GM13977 (cell line): Measurements from ENCODE around the gene PHF1.

Source experiments
- DNase-seq: peaks from one replicate; pipeline ENCODE4 v3.0.0; 2012; ENCODE audit warnings: low spot score
- in situ Hi-C: fragments of 300-500 bp; cut with MboI; formaldehyde crosslinking; loops from one replicate; pipeline ENCODE4 v1.12.0; 2022; ENCODE audit warnings: low sequenced_read_pairs, low pct_unique_long_range_greater_than_20kb, mixed read lengths, inconsistent platforms; ENCODE audit not compliant: unreplicated experiment
- TF ChIP-seq, protein P1 (sequence below): IDR thresholded peaks from 2 replicates; pipeline ENCODE4 v1.5.1; 2012; ENCODE audit warnings: mild to moderate bottlenecking, control low read depth; ENCODE audit not compliant: insufficient read depth; ENCODE audit errors: extremely low read depth, missing control alignments

Gene PHF1

DNA sequence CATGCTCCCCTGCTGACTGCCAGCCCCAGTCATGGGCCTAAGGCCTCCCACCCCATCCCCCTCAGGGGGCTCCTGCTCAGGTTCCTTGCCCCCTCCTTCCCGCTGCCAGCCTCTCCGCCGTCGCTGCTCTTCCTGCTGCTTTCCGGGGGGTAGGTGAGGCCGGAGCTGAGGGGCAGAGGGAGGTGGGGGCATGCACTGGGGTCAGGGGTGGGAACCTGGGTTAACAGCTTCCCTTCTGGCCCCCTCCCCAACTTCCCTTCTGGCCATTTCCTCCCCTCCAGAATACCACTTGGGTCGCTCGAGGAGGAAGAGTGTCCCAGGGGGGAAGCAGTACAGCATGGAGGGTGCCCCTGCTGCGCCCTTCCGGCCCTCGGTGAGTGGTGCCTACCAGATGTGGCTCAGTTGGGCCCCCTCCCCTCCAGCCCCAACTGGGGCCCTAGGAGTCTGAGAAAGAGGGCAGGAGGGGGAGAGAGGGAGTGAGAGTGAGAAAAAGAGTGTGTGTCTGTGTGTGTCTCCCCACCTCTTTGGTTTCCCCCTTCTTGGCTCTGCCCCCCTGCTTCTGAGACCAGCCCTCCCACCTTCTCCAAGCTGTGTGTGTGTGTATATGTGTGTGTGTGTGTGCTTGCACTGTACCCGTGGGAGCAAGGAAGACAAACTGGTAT lies 21.2 kb downstream of the PHF1 start:
- in situ Hi-C loops, result no loop called here
- peak; percentile 58 for DNase-seq
- TF ChIP-seq, protein P1, sequence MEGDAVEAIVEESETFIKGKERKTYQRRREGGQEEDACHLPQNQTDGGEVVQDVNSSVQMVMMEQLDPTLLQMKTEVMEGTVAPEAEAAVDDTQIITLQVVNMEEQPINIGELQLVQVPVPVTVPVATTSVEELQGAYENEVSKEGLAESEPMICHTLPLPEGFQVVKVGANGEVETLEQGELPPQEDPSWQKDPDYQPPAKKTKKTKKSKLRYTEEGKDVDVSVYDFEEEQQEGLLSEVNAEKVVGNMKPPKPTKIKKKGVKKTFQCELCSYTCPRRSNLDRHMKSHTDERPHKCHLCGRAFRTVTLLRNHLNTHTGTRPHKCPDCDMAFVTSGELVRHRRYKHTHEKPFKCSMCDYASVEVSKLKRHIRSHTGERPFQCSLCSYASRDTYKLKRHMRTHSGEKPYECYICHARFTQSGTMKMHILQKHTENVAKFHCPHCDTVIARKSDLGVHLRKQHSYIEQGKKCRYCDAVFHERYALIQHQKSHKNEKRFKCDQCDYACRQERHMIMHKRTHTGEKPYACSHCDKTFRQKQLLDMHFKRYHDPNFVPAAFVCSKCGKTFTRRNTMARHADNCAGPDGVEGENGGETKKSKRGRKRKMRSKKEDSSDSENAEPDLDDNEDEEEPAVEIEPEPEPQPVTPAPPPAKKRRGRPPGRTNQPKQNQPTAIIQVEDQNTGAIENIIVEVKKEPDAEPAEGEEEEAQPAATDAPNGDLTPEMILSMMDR, result no peak

DNA sequence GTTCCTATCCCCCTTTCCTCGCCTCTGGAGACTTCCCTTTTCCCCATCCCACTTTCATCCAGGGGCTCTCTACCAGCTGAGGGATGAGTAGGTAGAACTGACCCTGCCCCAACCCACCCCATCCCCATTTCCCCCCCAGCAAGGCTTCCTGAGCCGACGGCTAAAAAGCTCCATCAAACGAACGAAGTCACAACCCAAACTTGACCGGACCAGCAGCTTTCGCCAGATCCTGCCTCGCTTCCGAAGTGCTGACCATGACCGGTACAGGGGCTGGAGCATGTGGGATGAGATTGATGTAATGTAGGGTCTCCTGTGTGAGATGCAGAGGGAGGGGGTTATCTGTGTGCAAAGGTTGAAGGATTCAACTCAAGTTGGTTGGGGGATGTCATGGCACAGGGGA lies 21.7 kb downstream of the PHF1 start:
- TF ChIP-seq, protein P1, result no peak
- in situ Hi-C loops, result no loop called here
- peak; percentile 22 for DNase-seq

DNA sequence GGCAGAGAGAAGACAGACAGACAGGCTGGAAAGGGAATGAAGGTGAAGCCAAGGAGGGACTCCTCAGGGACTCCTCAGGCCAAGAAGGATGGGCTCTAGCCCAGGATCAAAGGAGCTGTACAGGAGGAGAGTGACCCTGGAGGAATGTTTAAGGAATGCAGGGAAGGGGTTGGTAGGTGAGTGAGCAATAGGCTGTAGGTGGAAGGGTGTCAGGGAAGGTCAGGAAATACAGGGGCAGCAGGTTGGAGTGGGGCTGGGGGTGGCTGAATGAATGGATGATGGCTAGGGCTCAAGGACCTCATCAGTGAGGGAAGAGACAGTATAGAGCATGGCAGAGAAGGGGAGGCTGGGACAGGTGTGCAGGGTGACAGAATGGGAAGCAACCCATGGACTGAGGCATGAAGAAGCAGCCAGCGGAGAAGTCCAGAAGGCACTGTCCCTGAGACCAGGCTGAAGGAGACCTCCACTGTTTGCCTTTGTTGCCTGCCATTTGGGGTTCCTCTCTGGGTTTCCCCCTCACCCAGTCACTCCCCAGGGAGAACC lies 22.3 kb downstream of the PHF1 start:
- DNase-seq, result peak; percentile 28
- in situ Hi-C loops, result no loop called here
- TF ChIP-seq, protein P1, result no peak

DNA sequence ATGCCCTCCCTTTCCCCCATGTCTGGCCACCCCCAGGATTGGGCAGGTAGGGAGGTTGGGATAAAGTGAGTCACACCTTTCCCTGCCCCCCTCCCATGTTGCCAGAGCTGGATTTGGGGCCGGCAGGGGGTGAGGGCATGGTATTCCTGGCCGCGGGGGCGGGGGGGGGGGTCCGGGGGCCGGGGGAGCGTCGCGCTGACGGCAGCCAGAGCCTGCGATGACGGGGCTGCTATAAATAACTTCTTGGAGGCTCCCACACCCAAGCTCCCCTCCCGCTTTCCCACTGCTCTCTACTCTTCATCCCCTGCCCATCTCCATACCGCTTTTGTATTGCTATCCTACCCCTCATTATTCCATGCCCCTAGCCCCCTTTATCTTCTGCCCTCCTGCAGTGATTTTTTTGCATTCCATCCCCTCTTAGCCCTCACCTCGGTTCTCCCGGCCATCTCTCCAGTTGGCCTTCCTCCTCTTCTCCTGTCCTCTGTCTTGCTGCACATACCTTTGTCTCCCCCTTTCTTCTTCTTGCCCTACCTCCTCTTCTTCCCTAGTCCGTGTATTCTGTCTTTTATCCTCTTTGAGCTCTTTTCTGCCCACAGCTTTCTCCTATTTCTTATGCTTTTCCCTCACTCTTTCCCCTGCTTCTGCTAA lies 22.9 kb downstream of the PHF1 start:
- in situ Hi-C loops, result no loop called here
- TF ChIP-seq, protein P1, result no peak
- no peak for DNase-seq

DNA sequence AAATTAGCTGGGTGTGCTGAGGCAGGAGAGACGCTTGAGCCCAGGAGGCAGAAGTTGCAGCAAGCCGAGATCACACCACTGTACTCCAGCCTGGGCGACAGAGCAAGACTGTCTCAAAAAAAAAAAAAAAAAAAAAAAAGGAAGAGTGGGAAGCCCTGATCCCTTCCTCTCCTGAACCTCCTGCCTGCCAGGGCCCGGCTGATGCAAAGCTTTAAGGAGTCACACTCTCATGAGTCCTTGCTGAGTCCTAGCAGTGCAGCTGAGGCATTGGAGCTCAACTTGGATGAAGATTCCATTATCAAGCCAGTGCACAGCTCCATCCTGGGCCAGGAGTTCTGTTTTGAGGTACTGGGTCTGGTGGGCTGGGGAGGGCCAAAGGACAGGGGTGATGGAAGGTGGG lies 24.1 kb downstream of the PHF1 start:
- in situ Hi-C loops, result no loop called here
- TF ChIP-seq, protein P1, result no peak
- no peak for DNase-seq

DNA sequence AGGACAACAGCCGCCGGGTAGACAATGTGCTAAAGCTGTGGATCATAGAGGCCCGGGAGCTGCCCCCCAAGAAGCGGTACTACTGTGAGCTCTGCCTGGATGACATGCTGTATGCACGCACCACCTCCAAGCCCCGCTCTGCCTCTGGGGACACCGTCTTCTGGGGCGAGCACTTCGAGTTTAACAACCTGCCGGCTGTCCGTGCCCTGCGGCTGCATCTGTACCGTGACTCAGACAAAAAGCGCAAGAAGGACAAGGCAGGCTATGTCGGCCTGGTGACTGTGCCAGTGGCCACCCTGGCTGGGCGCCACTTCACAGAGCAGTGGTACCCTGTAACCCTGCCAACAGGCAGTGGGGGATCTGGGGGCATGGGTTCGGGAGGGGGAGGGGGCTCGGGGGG lies 26.9 kb downstream of the PHF1 start:
- DNase-seq, result no peak
- in situ Hi-C loops, result no loop called here
- TF ChIP-seq, protein P1, result no peak
